Hypothalamus (tissue), 51 donors: ENCODE data around the gene ADM2.

Source experiments
- DNase-seq, 51 donors: peaks; one replicate each; lab custom pipeline; 2025; lab: John Stamatoyannopoulos, UW

The ADM2 gene

GRCh38 chr22:50483106-50483505 is 1.8 kb downstream of the ADM2 start:
- no peak for DNase-seq

GRCh38 chr22:50483556-50483955 is 2.2 kb downstream of the ADM2 start:
- no peak for DNase-seq

- no peak for DNase-seq
These were observed 2.9 kb downstream of the ADM2 start for GRCh38 chr22:50483977-50484853.

GRCh38 chr22:50485221-50486131 is 4.1 kb downstream of the ADM2 start:
- no peak for DNase-seq

- DNase-seq: no peak
These were observed 5.4 kb downstream of the ADM2 start, which contains the start of gene MIOX for GRCh38 chr22:50486561-50487289. Gene MIOX, plus strand, starts transcription at chr22:50486859. Its CDS starts 39 bp downstream, at chr22:50486898.

GRCh38 chr22:50487290-50488005 is 6.1 kb downstream of the ADM2 start:
- no peak for DNase-seq

GRCh38 chr22:50488006-50488677 is 6.8 kb downstream of the ADM2 start:
- no peak for DNase-seq

- DNase-seq: no peak
These were observed 7.5 kb downstream of the ADM2 start for GRCh38 chr22:50488886-50489285.

GRCh38 chr22:50489363-50490243 is 8.3 kb downstream of the ADM2 start:
- no peak for DNase-seq

- DNase-seq: no peak
These were observed 9.4 kb downstream of the ADM2 start for GRCh38 chr22:50490531-50491308.

- DNase-seq: no peak
These were observed 15.8 kb downstream of the ADM2 start for GRCh38 chr22:50497093-50497492.

GRCh38 chr22:50498322-50498890 is 17.1 kb downstream of the ADM2 start:
- DNase-seq: peak in 32 of 51 donors; percentile 8 to 65 (median 33)

- no peak for DNase-seq
These were observed 19.1 kb downstream of the ADM2 start for GRCh38 chr22:50500452-50500851.

- no peak for DNase-seq
These were observed 20.8 kb downstream of the ADM2 start for GRCh38 chr22:50502096-50502495.

GRCh38 chr22:50502628-50503474 is 21.5 kb downstream of the ADM2 start:
- DNase-seq: no peak

- DNase-seq: no peak
These were observed 22.3 kb downstream of the ADM2 start for GRCh38 chr22:50503475-50504145.
